Left lung (tissue), 10 donors: ENCODE measurements around the gene CCIN. TPM values are rescaled to one million over a fixed set of nuclear protein-coding genes. Genes with fewer than 3 reads are reported as not detected.

ENCODE experiments used
- ATAC-seq: fragments of 200-7000 bp; cut with Tn5 transposase; one replicate; pipeline ENCODE4 v1.9.1; 2020; ENCODE audit warnings: moderate library complexity
- DNase-seq, 4 donors: peaks; one replicate each; pipeline ENCODE4 v3.0.0-alpha.2; 2013 to 2020
- H3K27ac ChIP-seq, 2 donors: fragments of 200-600 bp; sonication (generic) in 1 of 2; one replicate each; pipeline versions ENCODE4 v1.5.0 to v1.8.0; 2020 to 2021
- H3K27me3 ChIP-seq, 2 donors: fragments of 200-600 bp; sonication (generic) in 1 of 2; one replicate each; pipeline versions ENCODE4 v1.5.0 to v1.8.0; 2020 to 2021
- H3K36me3 ChIP-seq, 2 donors: fragments of 200-600 bp; sonication (generic) in 1 of 2; one replicate each; pipeline versions ENCODE4 v1.5.0 to v1.8.0; 2020 to 2021
- H3K4me1 ChIP-seq, 2 donors: fragments of 200-600 bp; one replicate each; pipeline ENCODE4 v1.8.0; 2021
- H3K4me3 ChIP-seq, 2 donors: fragments of 200-600 bp; sonication (generic) in 1 of 2; one replicate each; pipeline versions ENCODE4 v1.5.0 to v1.8.0; 2020 to 2021; ENCODE audit warnings: mild to moderate bottlenecking in 1 of 2
- H3K9me3 ChIP-seq, 2 donors: fragments of 200-600 bp; sonication (generic) in 1 of 2; one replicate each; pipeline versions ENCODE4 v1.5.0 to v1.8.0; 2020 to 2021
- CTCF ChIP-seq, 2 donors: fragments of 200-600 bp; sonication (generic) in 1 of 2; IDR thresholded peaks; one replicate each; pipeline versions ENCODE4 v1.5.0 to v1.8.0; 2021; ENCODE audit warnings: antibody characterized with exemption in 2 of 2
- intact Hi-C, 2 donors: fragments of 100-400 bp; cut with DNase I; formaldehyde crosslinking; loops; one replicate each; pipeline versions ENCODE4 v1.11.2 to v1.14.2; 2022
- polyA plus RNA-seq, 6 donors: library from polyadenylated mRNA; unstranded; fragments of 120-200 nt; gene quantifications; one replicate each; pipeline ENCODE4 v1.2.1, GENCODE V29; 2013; ENCODE audit not compliant: insufficient read length in 6 of 6
- total RNA-seq, 2 donors: library from RNA; stranded (reverse); fragmentation: NEBNext Ultra II Directional; extraction: Animal tissue kit (Norgen Biotek cat#: 25700); gene quantifications; one replicate each; pipeline ENCODE4 v1.2.1, GENCODE V29; 2021
- donor health status: DM: no; HTN: yes; CAD: no.
- donor health status: DM: no; HTN: no; CAD: no.

Gene CCIN
- total and polyA plus RNA-seq, 8 donors: 0.13 to 1.5 (median 0.18) TPM; not detected in 2

DNA sequence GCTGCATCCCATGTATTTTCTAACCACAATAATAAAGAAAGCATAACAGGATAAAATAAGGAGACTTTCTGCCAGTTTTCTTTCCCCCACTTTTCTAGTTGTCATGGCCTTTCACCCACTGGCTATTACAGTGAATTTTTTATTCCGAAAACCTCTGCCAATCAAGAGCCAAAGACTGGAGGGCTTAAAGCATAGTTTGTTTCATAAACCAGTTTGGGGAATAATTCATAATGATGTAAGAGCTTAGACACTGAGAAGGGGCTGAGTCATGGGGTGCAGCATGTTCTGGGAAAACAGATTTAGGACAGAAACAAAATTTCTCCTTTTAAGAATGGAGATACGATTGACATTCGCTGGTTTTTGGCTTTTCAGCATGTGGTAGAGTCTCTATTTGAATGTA, 37.1 kb upstream of the CCIN start:
- no peak for DNase-seq
- H3K27me3 ChIP-seq: peaks cover 0 to 8% of the 10 kb centered on the region in 2 donors
- H3K4me3 ChIP-seq: no peak overlapping the region
- H3K27ac ChIP-seq: no peak overlapping the region
- no peak for ATAC-seq
- no peak for TF ChIP-seq CTCF (IDR thresholded peaks at IDR 0.05)
- no peaks in the 10 kb centered on the region for H3K36me3 ChIP-seq
- H3K4me1 ChIP-seq: peaks cover 2 to 40% of the 10 kb centered on the region in 2 donors
- H3K9me3 ChIP-seq: no peaks in the 10 kb centered on the region
- intact Hi-C loops: no loop called here

- TF ChIP-seq CTCF (IDR thresholded peaks at IDR 0.05): no peak
- intact Hi-C loops: no loop called here
- no peaks in the 10 kb centered on the region for H3K9me3 ChIP-seq
- H3K4me3 ChIP-seq: no peak overlapping the region
- H3K27ac ChIP-seq: no peak overlapping the region
- peaks cover 0 to 13% of the 10 kb centered on the region in 2 donors for H3K27me3 ChIP-seq
- H3K36me3 ChIP-seq: no peaks in the 10 kb centered on the region
- ATAC-seq (no peak), DNase-seq (no peak)
- peaks cover 9 to 42% of the 10 kb centered on the region in 2 donors for H3K4me1 ChIP-seq
Observed at GRCh38 chr9:36134761-36135505, 34.3 kb upstream of the CCIN start.

DNA sequence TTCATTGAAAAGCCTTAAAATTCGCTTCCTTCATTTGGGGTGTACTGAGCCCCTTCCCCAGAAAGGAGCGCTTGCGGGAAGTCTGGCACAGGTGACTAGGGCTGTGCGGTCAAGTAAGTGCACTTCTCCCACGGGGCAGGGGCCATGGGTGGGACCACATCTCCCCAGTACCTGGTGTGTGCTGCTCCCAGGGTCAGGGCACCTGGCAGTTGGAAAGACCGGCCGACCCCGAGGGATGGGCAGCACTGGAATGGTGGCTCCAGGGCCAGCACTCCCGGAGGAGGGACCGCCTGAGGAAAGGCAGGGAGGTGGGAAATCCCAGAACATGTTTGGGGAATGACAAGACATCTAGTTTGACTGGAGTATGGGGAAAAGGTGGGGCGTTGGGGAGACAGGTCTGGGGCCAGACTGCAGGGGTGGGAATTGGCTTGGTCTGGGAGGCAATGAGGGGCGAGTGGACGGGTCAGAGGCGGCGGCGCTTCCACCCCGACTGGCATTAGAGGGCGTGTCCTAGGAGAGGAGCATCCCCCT, 33.4 kb upstream of the CCIN start:
- Histone ChIP-seq H3K4me3 (peak overlapping the region; percentile 58 to 71), H3K27ac (peak overlapping the region in 1 of 2 donors; percentile 80), H3K9me3 (no peaks in the 10 kb centered on the region), H3K27me3 (peaks cover 0 to 13% of the 10 kb centered on the region in 2 donors), H3K36me3 (no peaks in the 10 kb centered on the region), H3K4me1 (peaks cover 9 to 51% of the 10 kb centered on the region in 2 donors)
- TF ChIP-seq CTCF (IDR thresholded peaks at IDR 0.05): no peak
- intact Hi-C loops: no loop called here
- ATAC-seq: no peak
- DNase-seq: no peak

- DNase-seq (peak; percentile 63 to 98 (median 80)), ATAC-seq (peak; percentile 97)
- Histone ChIP-seq H3K27ac (peak within 1 kb of the TSS; percentile 75 to 80), H3K4me3 (peak within 1 kb of the TSS; percentile 58 to 71), H3K4me1 (peaks cover 9 to 57% of the 10 kb centered on the region in 2 donors), H3K36me3 (no peaks in the 10 kb centered on the region), H3K9me3 (no peaks in the 10 kb centered on the region), H3K27me3 (peaks cover 0 to 13% of the 10 kb centered on the region in 2 donors)
- TF ChIP-seq CTCF (IDR thresholded peaks at IDR 0.05): peak in 1 of 2 donors; percentile 46
- intact Hi-C loops: no loop called here
Observed at GRCh38 chr9:36136272-36136893, 32.8 kb upstream of the CCIN start, which contains the start of gene GLIPR2. Gene GLIPR2, plus strand, starts transcription at chr9:36136733. Its CDS starts 46 bp downstream, at chr9:36136779.

DNA sequence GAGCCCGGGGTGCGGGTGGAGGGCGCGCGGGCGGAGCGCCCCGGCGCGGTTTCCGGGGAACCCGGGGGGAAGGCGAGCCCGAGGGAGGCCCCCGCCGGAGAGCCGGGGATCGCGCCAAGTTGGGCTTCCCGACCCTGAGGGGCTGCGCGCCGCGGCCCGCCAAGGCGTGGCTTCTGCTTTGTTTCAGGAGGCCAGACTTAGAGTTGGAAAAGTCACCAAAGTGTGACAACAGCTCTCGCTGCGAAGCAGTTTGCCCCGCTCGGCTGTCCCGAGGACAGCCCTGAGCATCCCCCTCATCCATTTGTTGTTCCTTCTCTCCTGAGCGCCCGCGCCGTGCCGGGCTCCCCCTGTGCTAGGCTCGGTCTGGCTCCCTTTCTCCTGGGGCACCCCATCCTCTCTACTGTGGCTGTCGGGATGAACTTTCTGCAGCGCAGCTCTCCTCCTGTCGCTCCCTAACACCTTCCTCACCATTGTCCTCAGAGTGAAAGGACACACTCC, 32.2 kb upstream of the CCIN start:
- H3K36me3 ChIP-seq: peaks cover 0 to 2% of the 10 kb centered on the region in 2 donors
- ATAC-seq (peak; percentile 16), DNase-seq (peak in 1 of 4 donors; percentile 35)
- peak overlapping the region; percentile 58 to 71 for H3K4me3 ChIP-seq
- H3K27me3 ChIP-seq: peaks cover 0 to 13% of the 10 kb centered on the region in 2 donors
- TF ChIP-seq CTCF (IDR thresholded peaks at IDR 0.05): no peak
- intact Hi-C loops: no loop called here
- peaks cover 9 to 62% of the 10 kb centered on the region in 2 donors for H3K4me1 ChIP-seq
- no peaks in the 10 kb centered on the region for H3K9me3 ChIP-seq
- peak overlapping the region; percentile 75 to 80 for H3K27ac ChIP-seq
